Stimulated activated naive CD8-positive, alpha-beta T cell treated with anti-CD3 and anti-CD28 coated beads, Interleukin-15, Interleukin-2, amounts not matched to agents 100 ng/mL and 50 ng/mL, for 24 hours (primary cell): ENCODE data around the gene AUTS2.
A peak's percentile ranks its signal among the peaks of the same experiment; 100 is the strongest.

ENCODE experiments used
- H3K27ac Mint-ChIP-seq: one replicate; pipeline ENCODE4 v1.8.0; 2021; ENCODE audit warnings: mild to moderate bottlenecking, mixed read lengths
- H3K27me3 Mint-ChIP-seq: one replicate; pipeline ENCODE4 v1.8.0; 2021; ENCODE audit warnings: mixed read lengths
- H3K36me3 Mint-ChIP-seq: one replicate; pipeline ENCODE4 v1.8.0; 2021; ENCODE audit warnings: low read depth, mixed read lengths
- H3K4me1 Mint-ChIP-seq: one replicate; pipeline ENCODE4 v1.8.0; 2021; ENCODE audit warnings: low read depth, mixed read lengths
- H3K4me3 Mint-ChIP-seq: one replicate; pipeline ENCODE4 v1.8.0; 2021; ENCODE audit warnings: mild to moderate bottlenecking, mixed read lengths
- H3K9me3 Mint-ChIP-seq: one replicate; pipeline ENCODE4 v1.8.0; 2021; ENCODE audit warnings: mixed read lengths

The AUTS2 gene

GRCh38 chr7:70631718-70632117 is 1033.4 kb downstream of the AUTS2 start:
- Mint-ChIP-seq H3K9me3 (peaks cover 2% of the 10 kb centered on the region), H3K27me3 (no peaks in the 10 kb centered on the region), H3K27ac (no peak overlapping the region), H3K36me3 (peaks cover under 1% of the 10 kb centered on the region), H3K4me3 (no peak overlapping the region), H3K4me1 (peaks cover 12% of the 10 kb centered on the region)

GRCh38 chr7:70632400-70632799 is 1034.1 kb downstream of the AUTS2 start:
- H3K4me1 Mint-ChIP-seq, result peaks cover 15% of the 10 kb centered on the region
- no peaks in the 10 kb centered on the region for H3K27me3 Mint-ChIP-seq
- no peak overlapping the region for H3K4me3 Mint-ChIP-seq

GRCh38 chr7:70634071-70634470 is 1035.8 kb downstream of the AUTS2 start:
- peaks cover 16% of the 10 kb centered on the region for H3K4me1 Mint-ChIP-seq
- no peaks in the 10 kb centered on the region for H3K27me3 Mint-ChIP-seq
- no peak overlapping the region for H3K27ac Mint-ChIP-seq
- no peaks in the 10 kb centered on the region for H3K9me3 Mint-ChIP-seq
- no peaks in the 10 kb centered on the region for H3K36me3 Mint-ChIP-seq
- no peak overlapping the region for H3K4me3 Mint-ChIP-seq

More at GRCh38 chr7:70632400-70632799, 1034.1 kb downstream of the AUTS2 start:
- H3K9me3 Mint-ChIP-seq, result no peaks in the 10 kb centered on the region
- no peak overlapping the region for H3K27ac Mint-ChIP-seq
- no peaks in the 10 kb centered on the region for H3K36me3 Mint-ChIP-seq

- no peak overlapping the region for H3K4me3 Mint-ChIP-seq
- peak overlapping the region; percentile 61 for H3K27ac Mint-ChIP-seq
- no peaks in the 10 kb centered on the region for H3K36me3 Mint-ChIP-seq
- H3K9me3 Mint-ChIP-seq, result no peaks in the 10 kb centered on the region
- H3K27me3 Mint-ChIP-seq, result no peaks in the 10 kb centered on the region
- H3K4me1 Mint-ChIP-seq, result peaks cover 16% of the 10 kb centered on the region
These were observed 1036.4 kb downstream of the AUTS2 start for GRCh38 chr7:70634610-70635068.

- no peaks in the 10 kb centered on the region for H3K27me3 Mint-ChIP-seq
- H3K27ac Mint-ChIP-seq, result no peak overlapping the region
- peaks cover 3% of the 10 kb centered on the region for H3K9me3 Mint-ChIP-seq
- peaks cover 16% of the 10 kb centered on the region for H3K4me1 Mint-ChIP-seq
- no peaks in the 10 kb centered on the region for H3K36me3 Mint-ChIP-seq
- no peak overlapping the region for H3K4me3 Mint-ChIP-seq
These were observed 1037.4 kb downstream of the AUTS2 start for GRCh38 chr7:70635633-70636032.

- Mint-ChIP-seq H3K9me3 (peaks cover 7% of the 10 kb centered on the region), H3K27me3 (no peaks in the 10 kb centered on the region), H3K36me3 (no peaks in the 10 kb centered on the region), H3K27ac (no peak overlapping the region), H3K4me1 (peaks cover 16% of the 10 kb centered on the region), H3K4me3 (no peak overlapping the region)
These were observed 1037.9 kb downstream of the AUTS2 start for GRCh38 chr7:70636169-70636568.

GRCh38 chr7:70637726-70638125 is 1039.5 kb downstream of the AUTS2 start:
- H3K27ac Mint-ChIP-seq, result no peak overlapping the region
- no peaks in the 10 kb centered on the region for H3K36me3 Mint-ChIP-seq
- no peak overlapping the region for H3K4me3 Mint-ChIP-seq
- peaks cover 13% of the 10 kb centered on the region for H3K9me3 Mint-ChIP-seq
- H3K27me3 Mint-ChIP-seq, result no peaks in the 10 kb centered on the region
- peaks cover 16% of the 10 kb centered on the region for H3K4me1 Mint-ChIP-seq

- H3K4me3 Mint-ChIP-seq, result no peak overlapping the region
- peaks cover 16% of the 10 kb centered on the region for H3K4me1 Mint-ChIP-seq
- H3K27me3 Mint-ChIP-seq, result no peaks in the 10 kb centered on the region
- H3K36me3 Mint-ChIP-seq, result no peaks in the 10 kb centered on the region
- peaks cover 13% of the 10 kb centered on the region for H3K9me3 Mint-ChIP-seq
- H3K27ac Mint-ChIP-seq, result no peak overlapping the region
These were observed 1040.2 kb downstream of the AUTS2 start for GRCh38 chr7:70638158-70639107.

GRCh38 chr7:70640266-70640833 is 1042.1 kb downstream of the AUTS2 start:
- Mint-ChIP-seq H3K4me1 (peaks cover 4% of the 10 kb centered on the region), H3K9me3 (peaks cover 13% of the 10 kb centered on the region), H3K36me3 (no peaks in the 10 kb centered on the region), H3K27me3 (peaks cover 2% of the 10 kb centered on the region), H3K27ac (no peak overlapping the region), H3K4me3 (no peak overlapping the region)

- Mint-ChIP-seq H3K27ac (no peak overlapping the region), H3K4me1 (peaks cover 6% of the 10 kb centered on the region), H3K9me3 (peaks cover 13% of the 10 kb centered on the region), H3K27me3 (peaks cover 11% of the 10 kb centered on the region), H3K4me3 (no peak overlapping the region), H3K36me3 (no peaks in the 10 kb centered on the region)
These were observed 1043.6 kb downstream of the AUTS2 start for GRCh38 chr7:70641882-70642281.

GRCh38 chr7:70645279-70645678 is 1047.0 kb downstream of the AUTS2 start:
- H3K36me3 Mint-ChIP-seq, result no peaks in the 10 kb centered on the region
- H3K9me3 Mint-ChIP-seq, result peaks cover 10% of the 10 kb centered on the region
- no peak overlapping the region for H3K4me3 Mint-ChIP-seq
- peaks cover 28% of the 10 kb centered on the region for H3K4me1 Mint-ChIP-seq
- H3K27me3 Mint-ChIP-seq, result peaks cover 11% of the 10 kb centered on the region
- H3K27ac Mint-ChIP-seq, result no peak overlapping the region

GRCh38 chr7:70645876-70646351 is 1047.6 kb downstream of the AUTS2 start:
- Mint-ChIP-seq H3K4me3 (no peak overlapping the region), H3K27ac (no peak overlapping the region), H3K36me3 (no peaks in the 10 kb centered on the region), H3K27me3 (peaks cover 15% of the 10 kb centered on the region), H3K4me1 (peaks cover 33% of the 10 kb centered on the region), H3K9me3 (peaks cover 14% of the 10 kb centered on the region)

- no peak overlapping the region for H3K27ac Mint-ChIP-seq
- peaks cover 15% of the 10 kb centered on the region for H3K27me3 Mint-ChIP-seq
- H3K4me1 Mint-ChIP-seq, result peaks cover 33% of the 10 kb centered on the region
- no peak overlapping the region for H3K4me3 Mint-ChIP-seq
- no peaks in the 10 kb centered on the region for H3K36me3 Mint-ChIP-seq
- H3K9me3 Mint-ChIP-seq, result peaks cover 14% of the 10 kb centered on the region
These were observed 1048.4 kb downstream of the AUTS2 start for GRCh38 chr7:70646536-70647248.

- peaks cover 33% of the 10 kb centered on the region for H3K4me1 Mint-ChIP-seq
- H3K9me3 Mint-ChIP-seq, result peaks cover 10% of the 10 kb centered on the region
- H3K27me3 Mint-ChIP-seq, result peaks cover 15% of the 10 kb centered on the region
- peak overlapping the region; percentile 58 for H3K4me3 Mint-ChIP-seq
- H3K36me3 Mint-ChIP-seq, result no peaks in the 10 kb centered on the region
- H3K27ac Mint-ChIP-seq, result peak overlapping the region; percentile 63
These were observed 1049.7 kb downstream of the AUTS2 start for GRCh38 chr7:70647801-70648498.
